Measurements from ENCODE around the gene KCNIP1.

KCNIP1 gene

GRCh38 chr5:170573114-170573513 lies 69.3 kb downstream of the KCNIP1 start:
- no peak overlapping the region for H3K27ac ChIP-seq (ENCODE audit: low read depth, low read length, poor library complexity, severe bottlenecking)
- H3K36me3 ChIP-seq (ENCODE audit: insufficient read depth, low read length), result no peaks in the 10 kb centered on the region
- no peak overlapping the region for H2AFZ ChIP-seq (ENCODE audit: low read length)
- H3K9me3 ChIP-seq (ENCODE audit: low read length), result no peaks in the 10 kb centered on the region
- H3K9ac ChIP-seq (ENCODE audit: low read length), result no peak overlapping the region
- no peaks in the 10 kb centered on the region for H3K9me2 ChIP-seq (ENCODE audit: low read depth, low read length)
- no peaks in the 10 kb centered on the region for H3K79me2 ChIP-seq (ENCODE audit: insufficient read depth, low read length)
- H3K4me1 ChIP-seq (ENCODE audit: insufficient read depth, low read length, severe bottlenecking), result no peaks in the 10 kb centered on the region
- TF ChIP-seq EZH2 (IDR thresholded peaks at IDR 0.05; ENCODE audit: borderline replicate concordance, low read length) (no peak), CTCF (IDR thresholded peaks at IDR 0.05; ENCODE audit: low read length) (no peak)
- H3K4me2 ChIP-seq (ENCODE audit: low read length), result no peak overlapping the region
- no peaks in the 10 kb centered on the region for H3K27me3 ChIP-seq (ENCODE audit: insufficient read depth, low read length)
- no peak overlapping the region for H3K4me3 ChIP-seq (ENCODE audit: low read depth, low read length, poor library complexity, severe bottlenecking)
- H3F3A ChIP-seq (ENCODE audit: insufficient read depth, low read length), result no peaks in the 10 kb centered on the region
- H4K20me1 ChIP-seq (ENCODE audit: insufficient read depth, low read length), result no peaks in the 10 kb centered on the region

GRCh38 chr5:170573660-170574059 lies 69.8 kb downstream of the KCNIP1 start:
- TF ChIP-seq EZH2 (IDR thresholded peaks at IDR 0.05; ENCODE audit: borderline replicate concordance, low read length), result no peak
- TF ChIP-seq CTCF (IDR thresholded peaks at IDR 0.05; ENCODE audit: low read length), result no peak
- Histone ChIP-seq H3K27me3 (ENCODE audit: insufficient read depth, low read length) (no peaks in the 10 kb centered on the region), H3K27ac (ENCODE audit: low read depth, low read length, poor library complexity, severe bottlenecking) (no peak overlapping the region), H3K9me2 (ENCODE audit: low read depth, low read length) (no peaks in the 10 kb centered on the region), H2AFZ (ENCODE audit: low read length) (no peak overlapping the region), H3K4me2 (ENCODE audit: low read length) (no peak overlapping the region), H3K4me1 (ENCODE audit: insufficient read depth, low read length, severe bottlenecking) (no peaks in the 10 kb centered on the region), H3K9me3 (ENCODE audit: low read length) (no peaks in the 10 kb centered on the region), H3F3A (ENCODE audit: insufficient read depth, low read length) (no peaks in the 10 kb centered on the region), H3K36me3 (ENCODE audit: insufficient read depth, low read length) (no peaks in the 10 kb centered on the region), H3K4me3 (ENCODE audit: low read depth, low read length, poor library complexity, severe bottlenecking) (no peak overlapping the region), H4K20me1 (ENCODE audit: insufficient read depth, low read length) (no peaks in the 10 kb centered on the region), H3K9ac (ENCODE audit: low read length) (no peak overlapping the region), H3K79me2 (ENCODE audit: insufficient read depth, low read length) (no peaks in the 10 kb centered on the region)

GRCh38 chr5:170576602-170577535 lies 73.0 kb downstream of the KCNIP1 start:
- H3K9me2 ChIP-seq (ENCODE audit: low read depth, low read length), result no peaks in the 10 kb centered on the region

More at GRCh38 chr5:170576602-170577535, 73.0 kb downstream of the KCNIP1 start:
- Histone ChIP-seq H4K20me1 (ENCODE audit: insufficient read depth, low read length) (no peaks in the 10 kb centered on the region), H3K4me1 (ENCODE audit: insufficient read depth, low read length, severe bottlenecking) (no peaks in the 10 kb centered on the region), H3K4me2 (ENCODE audit: low read length) (no peak overlapping the region), H2AFZ (ENCODE audit: low read length) (no peak overlapping the region), H3K9ac (ENCODE audit: low read length) (no peak overlapping the region), H3K27ac (ENCODE audit: low read depth, low read length, poor library complexity, severe bottlenecking) (no peak overlapping the region), H3K27me3 (ENCODE audit: insufficient read depth, low read length) (no peaks in the 10 kb centered on the region), H3K79me2 (ENCODE audit: insufficient read depth, low read length) (no peaks in the 10 kb centered on the region), H3K36me3 (ENCODE audit: insufficient read depth, low read length) (no peaks in the 10 kb centered on the region), H3F3A (ENCODE audit: insufficient read depth, low read length) (no peaks in the 10 kb centered on the region), H3K9me3 (ENCODE audit: low read length) (no peaks in the 10 kb centered on the region), H3K4me3 (ENCODE audit: low read depth, low read length, poor library complexity, severe bottlenecking) (no peak overlapping the region)
- TF ChIP-seq EZH2 (IDR thresholded peaks at IDR 0.05; ENCODE audit: borderline replicate concordance, low read length) (no peak), CTCF (IDR thresholded peaks at IDR 0.05; ENCODE audit: low read length) (no peak)
